Measurements from ENCODE around the gene PJVK. TPM values are rescaled to one million over a fixed set of nuclear protein-coding genes. Genes with fewer than 3 reads are reported as not detected.

PJVK gene
- total and polyA plus RNA-seq, 9 of the 15 experiments (the other 6 are each of a cell fraction or from before 2014, with no cell fraction given), result 0.11 to 1.5 (median 0.73) TPM

- TF ChIP-seq SMAD1 (IDR thresholded peaks at IDR 0.05; ENCODE audit: low read depth, low read length, partially characterized antibody), result peak; percentile 62
- peak; percentile 13; the same call in 1 of the 2 replicates for TF ChIP-seq ERF (CRISPR knock-in tag; IDR thresholded peaks at IDR 0.05)
- TF ChIP-seq C11orf30 (IDR thresholded peaks at IDR 0.05; ENCODE audit: low read depth), result peak; percentile 56
- no peak for TF ChIP-seq HOMEZ (CRISPR knock-in tag; IDR thresholded peaks at IDR 0.05)
- TF ChIP-seq NFATC3 (IDR thresholded peaks at IDR 0.05), result peak; percentile 38; the same call in 1 of the 2 replicates
- TF ChIP-seq CBFA2T3 (IDR thresholded peaks at IDR 0.05), result peak; percentile 34
- no peak for TF ChIP-seq ATF1 (CRISPR knock-in tag; IDR thresholded peaks at IDR 0.05)
- no peak; the same call in none of the 2 replicates for TF ChIP-seq ATF1 (tag; IDR thresholded peaks at IDR 0.05)
- TF ChIP-seq ZC3H4 (CRISPR knock-in tag; IDR thresholded peaks at IDR 0.05; ENCODE audit: borderline replicate concordance), result no peak
- peak; percentile 22; the same call in 1 of the 2 replicates for TF ChIP-seq ZNF644 (tag; IDR thresholded peaks at IDR 0.05; ENCODE audit: low read depth)
- TF ChIP-seq CREM (IDR thresholded peaks at IDR 0.05; ENCODE audit: low read depth), result peak; percentile 77
- peak; percentile 97 for TF ChIP-seq ATF4 (CRISPR knock-in tag; IDR thresholded peaks at IDR 0.05)
- peak; percentile 24; the same call in 1 of the 2 replicates for TF ChIP-seq CBX1 (IDR thresholded peaks at IDR 0.05; ENCODE audit: low read depth)
- peak; percentile 88 for TF ChIP-seq TAF1 (IDR thresholded peaks at IDR 0.05; ENCODE audit: control insufficient read depth, extremely low read depth, insufficient read depth, low read length, severe bottlenecking)
- TF ChIP-seq ZHX1 (conservative IDR thresholded peaks at IDR 0.05; ENCODE audit: low read length), result peak; percentile 94; the same call in 1 of the 2 replicates
- TF ChIP-seq GTF2B (IDR thresholded peaks at IDR 0.05; ENCODE audit: extremely low read depth, insufficient read length), result no peak
- TF ChIP-seq NFRKB (IDR thresholded peaks at IDR 0.05; ENCODE audit: low read depth), result peak; percentile 79
- TF ChIP-seq RAD51 (IDR thresholded peaks at IDR 0.05; ENCODE audit: borderline replicate concordance, low read depth), result no peak
- TF ChIP-seq MAZ (CRISPR knock-in tag; conservative IDR thresholded peaks at IDR 0.05 in 1 of 2, IDR thresholded peaks at IDR 0.05 in 1 of 2), result peak; percentile 55 to 74; a peak in 3 of 4 replicates
- TF ChIP-seq POLR2G (IDR thresholded peaks at IDR 0.05; ENCODE audit: low read depth, low read length), result peak; percentile 47
- peak in 1 of 2 experiments; percentile 34; a peak in 1 of 4 replicates for TF ChIP-seq KDM4B (IDR thresholded peaks at IDR 0.05; ENCODE audit: borderline replicate concordance in 2 of 2, low read depth in 1 of 2)
- TF ChIP-seq BRF1 (IDR thresholded peaks at IDR 0.05; ENCODE audit: borderline replicate concordance, extremely low read depth, insufficient read length), result no peak
Observed at GRCh38 chr2:178414266-178415247, 36.6 kb upstream of the PJVK start (continued).

Measured in K562 (cell line).